H1 (cell line): ENCODE results near the gene HSPA12A. TPM values are rescaled to one million over a fixed set of nuclear protein-coding genes. Genes with fewer than 3 reads are reported as not detected.

ENCODE experiments used
- CTCF ChIA-PET: fragments of 300-600 bp; sonication (Branson Sonifier 250); formaldehyde crosslinking; loops from one replicate; lab custom pipeline; 2021; ENCODE audit not compliant: partially characterized antibody; lab: Charles Lee
- POLR2A ChIA-PET: fragments of 300-600 bp; sonication (Branson Sonifier 250); formaldehyde crosslinking; loops from one replicate; lab custom pipeline; 2021; ENCODE audit warnings: inconsistent platforms; ENCODE audit not compliant: partially characterized antibody; lab: Charles Lee
- DNase-seq, 2 experiments: peaks; one replicate each; pipeline versions ENCODE4 v3.0.0 to v3.0.0-alpha.2; 2010 to 2022; ENCODE audit warnings: low spot score in 2 of 2, low read depth in 1 of 2, mixed read lengths in 1 of 2
- FAIRE-seq: peaks from 2 replicates; lab custom pipeline; 2011; peaks lifted over from hg19 to GRCh38; lab: Jason Lieb, UNC
- H2AFZ ChIP-seq: 2 replicates; pipeline ENCODE4 v1.8.1; 2012; ENCODE audit warnings: low read length, inconsistent platforms
- H2AK5ac ChIP-seq: 2 replicates; pipeline ENCODE4 v1.6.1; 2013; ENCODE audit warnings: low read depth, low read length
- H2BK120ac ChIP-seq: replicated peaks from 2 replicates; pipeline ENCODE3; 2013; ENCODE audit warnings: low read depth, low read length, inconsistent platforms
- H2BK12ac ChIP-seq: 2 replicates; pipeline ENCODE4 v1.6.1; 2013; ENCODE audit warnings: low read depth, low read length
- H2BK15ac ChIP-seq: 2 replicates; pipeline ENCODE4 v1.6.1; 2013; ENCODE audit warnings: low read length
- H2BK20ac ChIP-seq: 2 replicates; pipeline ENCODE4 v1.6.1; 2013; ENCODE audit warnings: low read length
- H2BK5ac ChIP-seq: 2 replicates; pipeline ENCODE4 v1.6.1; 2013; ENCODE audit warnings: low read depth, low read length
- H3K14ac ChIP-seq: 2 replicates; pipeline ENCODE4 v1.6.1; 2013; ENCODE audit warnings: inconsistent platforms; ENCODE audit not compliant: insufficient read length
- H3K18ac ChIP-seq: 2 replicates; pipeline ENCODE4 v1.6.1; 2013; ENCODE audit warnings: low read length; ENCODE audit errors: extremely low read depth
- H3K23ac ChIP-seq: 2 replicates; pipeline ENCODE4 v1.6.1; 2013; ENCODE audit warnings: inconsistent platforms; ENCODE audit not compliant: insufficient read length
- H3K23me2 ChIP-seq: 2 replicates; pipeline ENCODE4 v1.6.1; 2013; ENCODE audit warnings: low read depth, low read length
- H3K27ac ChIP-seq: 2 replicates; pipeline ENCODE4 v1.6.1; 2011; ENCODE audit warnings: low read depth, low read length, inconsistent platforms
- H3K27me3 ChIP-seq, 4 experiments: replicated peaks in 1 of 4; 1 replicate in 1 of 4; 2 replicates in 3 of 4; pipeline versions ENCODE4 v1.6.1 to v1.8.1; 2011 to 2013; ENCODE audit warnings: low read length in 3 of 4, mild to moderate bottlenecking in 3 of 4, inconsistent platforms in 2 of 4, mixed read lengths in 2 of 4, moderate library complexity in 1 of 4; ENCODE audit not compliant: control insufficient read depth in 3 of 4, insufficient read depth in 3 of 4; ENCODE audit errors: extremely low read depth in 1 of 4
- H3K36me3 ChIP-seq, 4 experiments: 2 replicates each; pipeline versions ENCODE4 v1.6.1 to v1.8.1; 2011 to 2013; ENCODE audit warnings: mild to moderate bottlenecking in 4 of 4, low read length in 3 of 4, moderate library complexity in 2 of 4, control low read depth in 1 of 4, inconsistent platforms in 1 of 4; ENCODE audit not compliant: insufficient read depth in 4 of 4, control insufficient read depth in 2 of 4
- H3K4ac ChIP-seq: replicated peaks from 2 replicates; pipeline ENCODE3; 2013; ENCODE audit warnings: low read length, low read depth, mixed read lengths, inconsistent platforms; ENCODE audit not compliant: insufficient read length
- H3K4me1 ChIP-seq, 4 experiments: replicated peaks in 1 of 4; 1 replicate in 1 of 4; 2 replicates in 3 of 4; pipeline versions ENCODE4 v1.6.1 to v1.8.1; 2011 to 2013; ENCODE audit warnings: low read length in 3 of 4, inconsistent platforms in 2 of 4, mixed read lengths in 1 of 4; ENCODE audit not compliant: insufficient read depth in 4 of 4, control insufficient read depth in 3 of 4
- H3K4me2 ChIP-seq, 2 experiments: 2 replicates each; pipeline versions ENCODE4 v1.6.1 to v1.8.1; 2011 to 2013; ENCODE audit warnings: low read depth in 2 of 2, low read length in 2 of 2, control low read depth in 1 of 2, inconsistent platforms in 1 of 2, mild to moderate bottlenecking in 1 of 2; ENCODE audit not compliant: insufficient read depth in 1 of 2
- H3K4me3 ChIP-seq, 4 experiments: fragments of 200-600, 300-600 bp in 1 of 4; sonication (generic), shearing (Covaris generic), sonication (Bioruptor Twin) in 1 of 4; 2 replicates each; pipeline versions ENCODE4 v1.5.1 to v1.8.1; 2011 to 2016; ENCODE audit warnings: low read length in 4 of 4, low read depth in 3 of 4, control low read depth in 2 of 4, inconsistent platforms in 2 of 4, mild to moderate bottlenecking in 2 of 4, mixed read lengths in 1 of 4, moderate library complexity in 1 of 4; ENCODE audit not compliant: insufficient read depth in 2 of 4; ENCODE audit errors: extremely low read depth in 1 of 4
- H3K56ac ChIP-seq: replicated peaks from 2 replicates; pipeline ENCODE3; 2013; ENCODE audit warnings: low read depth, mild to moderate bottlenecking, mixed read lengths, low read length, inconsistent platforms; ENCODE audit not compliant: insufficient read length
- H3K79me1 ChIP-seq: 2 replicates; pipeline ENCODE4 v1.6.1; 2013; ENCODE audit warnings: low read depth, low read length, control low read depth
- H3K79me2 ChIP-seq, 2 experiments: 2 replicates each; pipeline versions ENCODE4 v1.6.1 to v1.8.1; 2012 to 2013; ENCODE audit warnings: low read length in 2 of 2, mild to moderate bottlenecking in 2 of 2, inconsistent platforms in 1 of 2; ENCODE audit not compliant: insufficient read depth in 2 of 2, control insufficient read depth in 1 of 2
- H3K9ac ChIP-seq, 4 experiments: replicated peaks in 1 of 4; 1 replicate in 1 of 4; 2 replicates in 3 of 4; pipeline versions ENCODE4 v1.6.1 to v1.8.1; 2011 to 2013; ENCODE audit warnings: low read depth in 3 of 4, low read length in 3 of 4, control low read depth in 2 of 4, mild to moderate bottlenecking in 2 of 4, moderate library complexity in 2 of 4, inconsistent platforms in 1 of 4; ENCODE audit errors: extremely low read depth in 1 of 4
- H3K9me3 ChIP-seq, 2 experiments: 2 replicates each; pipeline versions ENCODE4 v1.6.1 to v1.8.1; 2012 to 2013; ENCODE audit warnings: mild to moderate bottlenecking in 2 of 2, moderate library complexity in 2 of 2, control low read depth in 1 of 2, inconsistent platforms in 1 of 2, low read depth in 1 of 2, low read length in 1 of 2, mixed read lengths in 1 of 2; ENCODE audit not compliant: insufficient read depth in 2 of 2
- H4K20me1 ChIP-seq, 2 experiments: replicated peaks in 1 of 2; 2 replicates each; pipeline versions ENCODE3 to v1.8.1; 2011 to 2013; ENCODE audit warnings: inconsistent platforms in 2 of 2, low read length in 2 of 2, mild to moderate bottlenecking in 1 of 2; ENCODE audit not compliant: insufficient read depth in 2 of 2, control insufficient read depth in 1 of 2
- H4K5ac ChIP-seq: 2 replicates; pipeline ENCODE4 v1.6.1; 2013; ENCODE audit warnings: low read length, low read depth, mixed read lengths, inconsistent platforms; ENCODE audit not compliant: insufficient read length
- H4K8ac ChIP-seq: 2 replicates; pipeline ENCODE4 v1.8.0; 2013; ENCODE audit warnings: mild to moderate bottlenecking, moderate library complexity, low read length, inconsistent platforms; ENCODE audit not compliant: insufficient read depth; ENCODE audit errors: extremely low read depth
- H4K91ac ChIP-seq: replicated peaks from 2 replicates; pipeline ENCODE3; 2013; ENCODE audit warnings: low read length, mixed read lengths, inconsistent platforms; ENCODE audit not compliant: insufficient read length
- ATF3 ChIP-seq: IDR thresholded peaks from 2 replicates; pipeline ENCODE4 v1.6.1; 2011; ENCODE audit warnings: low read depth, mild to moderate bottlenecking, low read length; ENCODE audit not compliant: insufficient read depth
- E2F6 ChIP-seq: IDR thresholded peaks from 2 replicates; pipeline ENCODE4 v1.6.1; 2012; ENCODE audit warnings: inconsistent platforms
- EP300 ChIP-seq, 2 experiments: IDR thresholded peaks; 1 replicate in 1 of 2; 2 replicates in 1 of 2; pipeline ENCODE4 v1.6.1; 2011 to 2012; ENCODE audit warnings: low read depth in 2 of 2, low read length in 2 of 2, mild to moderate bottlenecking in 2 of 2, borderline replicate concordance in 1 of 2, inconsistent platforms in 1 of 2, moderate library complexity in 1 of 2
- FOSL1 ChIP-seq: IDR thresholded peaks from 2 replicates; pipeline ENCODE4 v1.6.1; 2011; ENCODE audit warnings: mild to moderate bottlenecking, low read depth, low read length, moderate library complexity; ENCODE audit not compliant: insufficient read depth
- JUN ChIP-seq: IDR thresholded peaks from 2 replicates; pipeline ENCODE4 v1.6.1; 2011; ENCODE audit warnings: low read depth, mild to moderate bottlenecking, improper control_type of control experiment, low read length
- JUND ChIP-seq: IDR thresholded peaks from 2 replicates; pipeline ENCODE4 v1.6.1; 2011; ENCODE audit warnings: mild to moderate bottlenecking, improper control_type of control experiment, low read length
- KDM4A ChIP-seq: IDR thresholded peaks from one replicate; pipeline ENCODE4 v1.7.1; 2012; ENCODE audit warnings: low read depth, mild to moderate bottlenecking, moderate library complexity, low read length, inconsistent platforms; ENCODE audit not compliant: severe bottlenecking
- NRF1 ChIP-seq: IDR thresholded peaks from 2 replicates; pipeline ENCODE4 v1.6.1; 2011; ENCODE audit warnings: mild to moderate bottlenecking, low read depth, low read length, improper control_type of control experiment
- PHF8 ChIP-seq: fragments of 200-600 bp; sonication (generic); conservative IDR thresholded peaks from 2 replicates; pipeline ENCODE4 v1.7.1; 2012; ENCODE audit warnings: low read depth, mild to moderate bottlenecking, inconsistent platforms, low read length, moderate library complexity
- POLR2AphosphoS5 ChIP-seq: IDR thresholded peaks from 2 replicates; pipeline ENCODE4 v1.6.1; 2011; ENCODE audit warnings: low read depth, low read length
- SP1 ChIP-seq: IDR thresholded peaks from 2 replicates; pipeline ENCODE4 v1.6.1; 2011; ENCODE audit warnings: low read depth, low read length
- SP4 ChIP-seq: IDR thresholded peaks from 2 replicates; pipeline ENCODE4 v1.6.1; 2012; ENCODE audit warnings: low read length, inconsistent platforms
- WGBS, 2 experiments: shearing (Covaris generic) in 1 of 2; methylation state at CpG; one replicate each; pipeline versions ENCODE4 v1.1.6 to v1.1.7; 2013 to 2015; ENCODE audit warnings: low lambda C conversion rate in 2 of 2, mixed read lengths in 2 of 2, inconsistent platforms in 1 of 2, low coverage in 1 of 2, missing lambda C conversion rate in 1 of 2; ENCODE audit not compliant: insufficient replicate concordance in 2 of 2, insufficient coverage in 1 of 2, insufficient read length in 1 of 2; ENCODE audit errors: extremely low coverage in 1 of 2, missing lambda C conversion rate in 1 of 2; 5-methylcytosine and 5-hydroxymethylcytosine counted together
- polyA plus RNA-seq, 7 experiments: library from polyadenylated mRNA; depleted of rRNA in 3 of 7; stranded (reverse) in 5 of 7; unstranded in 2 of 7; fragments of >200 nt in 5 of 7; fragments of 200-250 nt in 2 of 7; gene quantifications; 1 replicate in 5 of 7; 2 replicates in 1 of 7; 4 replicates in 1 of 7; pipeline versions ENCODE4 v1.2.1 to v1.2.3, GENCODE V29; 2011 to 2013; ENCODE audit warnings: missing spikeins in 2 of 7, mixed read lengths in 2 of 7
- total RNA-seq: library from RNA; stranded (reverse); fragmentation: NEBNext Ultra II Directional; extraction: Animal tissue kit (Norgen Biotek cat#: 25700); gene quantifications from 2 replicates; pipeline ENCODE4 v1.2.1, GENCODE V29; 2021

HSPA12A gene
- total and polyA plus RNA-seq, 2 of the 8 experiments (the other 6 are each of a cell fraction or from before 2014, with no cell fraction given): 3.1 to 6.9 TPM

GRCh38 chr10:116744163-116744753 lies 1.9 kb upstream of the HSPA12A start:
- ChIA-PET POLR2A (interaction anchor here (0.9 kb wide), 1 partner anchor 15 kb away, joined by 4 read pairs; no protein-coding TSS in a partner anchor), CTCF (interaction anchor here (0.6 to 2.3 kb wide), 8 partner anchors 14 to 155 kb away, joined by 3 to 9 read pairs (median 4); no protein-coding TSS in a partner anchor)
- Histone ChIP-seq H3K14ac (no peak overlapping the region), H3K79me2 (no peaks in the 10 kb centered on the region), H2BK120ac (no peak overlapping the region), H4K91ac (no peak overlapping the region), H3K4me2 (no peak overlapping the region; a peak in 1 of 4 replicates), H3K23me2 (peaks cover 16% of the 10 kb centered on the region; the same call in 1 of the 2 replicates), H3K27ac (no peak overlapping the region), H4K20me1 (peaks cover 2 to 3% of the 10 kb centered on the region in 2 experiments), H2BK12ac (no peak overlapping the region), H3K9me3 (no peaks in the 10 kb centered on the region), H2AFZ (no peak overlapping the region), H3K9ac (no peak overlapping the region), H2BK5ac (no peak overlapping the region), H3K23ac (no peak overlapping the region), H4K8ac (no peak overlapping the region), H3K4me3 (no peak overlapping the region), H3K18ac (no peak overlapping the region), H2BK15ac (no peak overlapping the region), H4K5ac (no peak overlapping the region), H3K4me1 (peaks cover 0 to 9% (median 3%) of the 10 kb centered on the region in 4 experiments; a peak in 6 of 7 replicates), H3K27me3 (peaks cover 15 to 54% (median 41%) of the 10 kb centered on the region in 4 experiments), H3K79me1 (no peaks in the 10 kb centered on the region), H3K4ac (no peak overlapping the region), H2BK20ac (no peak overlapping the region), H3K36me3 (peaks cover 0 to 5% (median 0%) of the 10 kb centered on the region in 4 experiments; a peak in 1 of 8 replicates), H2AK5ac (no peak overlapping the region), H3K56ac (no peak overlapping the region)
- FAIRE-seq (no peak), DNase-seq (no peak)
- 90% methylated on average over 12 of the region's 12 CpGs; no CpG with 5 or more reads in 1 of the 2 experiments for WGBS, 2 experiments
- TF ChIP-seq JUN: no peak
- TF ChIP-seq PHF8: no peak
- no peak for TF ChIP-seq SP4
- no peak for TF ChIP-seq EP300 (IDR thresholded peaks at IDR 0.05; ENCODE audit: borderline replicate concordance in 1 of 2, low read depth in 2 of 2, low read length in 2 of 2)
- no peak for TF ChIP-seq JUND
- no peak for TF ChIP-seq ATF3
- TF ChIP-seq SP1: no peak
- no peak for TF ChIP-seq NRF1
- no peak for TF ChIP-seq E2F6
- no peak for TF ChIP-seq KDM4A
- TF ChIP-seq FOSL1: no peak
- TF ChIP-seq POLR2AphosphoS5: no peak
